ENCODE results near the gene S100A5.

DNA sequence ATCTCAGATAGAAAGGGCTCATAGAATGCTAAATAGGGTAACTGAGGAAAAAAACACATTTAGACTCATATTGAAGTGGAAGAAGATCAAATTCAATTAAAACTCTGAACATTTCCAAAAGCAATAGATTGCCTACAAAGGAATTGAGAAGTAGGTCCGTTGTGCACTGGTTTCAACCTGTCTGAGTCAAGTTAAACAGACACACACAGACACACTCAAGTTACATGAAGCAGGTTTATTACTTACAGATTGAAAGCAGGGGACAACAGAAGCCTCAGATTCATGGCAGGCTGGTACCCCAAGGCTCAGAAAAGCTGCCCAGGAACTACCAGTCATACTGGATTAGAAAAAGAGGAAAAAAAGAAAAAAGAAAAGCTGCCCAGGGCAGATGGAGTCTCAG is 45.6 kb upstream of the S100A5 start:
- TF ChIP-seq, protein P1, sequence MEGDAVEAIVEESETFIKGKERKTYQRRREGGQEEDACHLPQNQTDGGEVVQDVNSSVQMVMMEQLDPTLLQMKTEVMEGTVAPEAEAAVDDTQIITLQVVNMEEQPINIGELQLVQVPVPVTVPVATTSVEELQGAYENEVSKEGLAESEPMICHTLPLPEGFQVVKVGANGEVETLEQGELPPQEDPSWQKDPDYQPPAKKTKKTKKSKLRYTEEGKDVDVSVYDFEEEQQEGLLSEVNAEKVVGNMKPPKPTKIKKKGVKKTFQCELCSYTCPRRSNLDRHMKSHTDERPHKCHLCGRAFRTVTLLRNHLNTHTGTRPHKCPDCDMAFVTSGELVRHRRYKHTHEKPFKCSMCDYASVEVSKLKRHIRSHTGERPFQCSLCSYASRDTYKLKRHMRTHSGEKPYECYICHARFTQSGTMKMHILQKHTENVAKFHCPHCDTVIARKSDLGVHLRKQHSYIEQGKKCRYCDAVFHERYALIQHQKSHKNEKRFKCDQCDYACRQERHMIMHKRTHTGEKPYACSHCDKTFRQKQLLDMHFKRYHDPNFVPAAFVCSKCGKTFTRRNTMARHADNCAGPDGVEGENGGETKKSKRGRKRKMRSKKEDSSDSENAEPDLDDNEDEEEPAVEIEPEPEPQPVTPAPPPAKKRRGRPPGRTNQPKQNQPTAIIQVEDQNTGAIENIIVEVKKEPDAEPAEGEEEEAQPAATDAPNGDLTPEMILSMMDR (IDR thresholded peaks at IDR 0.05): no peak
- no peak for TF ChIP-seq POLR2AphosphoS5 (IDR thresholded peaks at IDR 0.05)

Data from breast epithelium (tissue), 3 donors.